Stomach smooth muscle (tissue), 2 donors: ENCODE results near the gene LAMC3.
"Not testable (repeated sequence)": the region's sequence is repeated elsewhere in the genome, so short reads cannot be mapped to it uniquely, and the experiment has no call there.

Source experiments
- H3K27ac ChIP-seq: one replicate; pipeline ENCODE4 v1.7.0; 2013; ENCODE audit warnings: mild to moderate bottlenecking, low read length, inconsistent platforms
- H3K27me3 ChIP-seq, 2 donors: one replicate each; pipeline ENCODE4 v1.7.0; 2013; ENCODE audit warnings: low read length in 2 of 2; ENCODE audit not compliant: insufficient read depth in 2 of 2, control insufficient read depth in 1 of 2
- H3K36me3 ChIP-seq, 2 donors: one replicate each; pipeline ENCODE4 v1.7.0; 2013; ENCODE audit warnings: low read length in 2 of 2; ENCODE audit not compliant: control insufficient read depth in 2 of 2, insufficient read depth in 2 of 2
- H3K4me1 ChIP-seq: one replicate; pipeline ENCODE4 v1.7.0; 2013; ENCODE audit warnings: low read length; ENCODE audit not compliant: control insufficient read depth, insufficient read depth
- H3K4me3 ChIP-seq, 2 donors: one replicate each; pipeline ENCODE4 v1.7.0; 2013; ENCODE audit warnings: low read length in 2 of 2
- H3K9ac ChIP-seq, 2 donors: one replicate each; pipeline ENCODE4 v1.7.0; 2013; ENCODE audit warnings: low read length in 2 of 2, mild to moderate bottlenecking in 1 of 2
- H3K9me3 ChIP-seq, 2 donors: one replicate each; pipeline ENCODE4 v1.7.0; 2013; ENCODE audit warnings: low read length in 2 of 2; ENCODE audit not compliant: control insufficient read depth in 2 of 2
- donor health status: healthy.
- donor health status: Pancreatic carcinoma.

LAMC3 gene

GRCh38 chr9:131031642-131032005 is 22.6 kb downstream of the LAMC3 start:
- H3K4me3 ChIP-seq: no peak overlapping the region

GRCh38 chr9:131032384-131032783 is 23.4 kb downstream of the LAMC3 start:
- Histone ChIP-seq H3K9ac (no peak overlapping the region), H3K9me3 (no peaks in the 10 kb centered on the region), H3K27ac (no peak overlapping the region), H3K4me3 (no peak overlapping the region), H3K36me3 (no peaks in the 10 kb centered on the region), H3K27me3 (peaks cover 0 to 6% of the 10 kb centered on the region in 2 donors), H3K4me1 (peaks cover 6% of the 10 kb centered on the region)

More at GRCh38 chr9:131031642-131032005, 22.6 kb downstream of the LAMC3 start:
- H3K4me1 ChIP-seq: no peaks in the 10 kb centered on the region
- no peaks in the 10 kb centered on the region for H3K36me3 ChIP-seq
- H3K27me3 ChIP-seq: peaks cover 0 to 6% of the 10 kb centered on the region in 2 donors
- no peak overlapping the region for H3K27ac ChIP-seq
- no peak overlapping the region for H3K9ac ChIP-seq
- H3K9me3 ChIP-seq: no peaks in the 10 kb centered on the region

GRCh38 chr9:131033269-131034224 is 24.6 kb downstream of the LAMC3 start:
- Histone ChIP-seq H3K9me3 (no peaks in the 10 kb centered on the region), H3K27ac (no peak overlapping the region), H3K4me3 (no peak overlapping the region), H3K36me3 (no peaks in the 10 kb centered on the region), H3K27me3 (peaks cover 0 to 6% of the 10 kb centered on the region in 2 donors), H3K4me1 (peaks cover 11% of the 10 kb centered on the region), H3K9ac (no peak overlapping the region)

- Histone ChIP-seq H3K36me3 (no peaks in the 10 kb centered on the region), H3K4me1 (peaks cover 11% of the 10 kb centered on the region), H3K9ac (no peak overlapping the region), H3K4me3 (no peak overlapping the region), H3K9me3 (no peaks in the 10 kb centered on the region), H3K27ac (no peak overlapping the region), H3K27me3 (peaks cover 0 to 6% of the 10 kb centered on the region in 2 donors)
These were observed 25.3 kb downstream of the LAMC3 start for GRCh38 chr9:131034268-131034667.

- H3K4me1 ChIP-seq: peaks cover 11% of the 10 kb centered on the region
- H3K9me3 ChIP-seq, H3K27me3 ChIP-seq, H3K27ac ChIP-seq, H3K4me3 ChIP-seq, H3K9ac ChIP-seq, H3K36me3 ChIP-seq: not testable (repeated sequence)
These were observed 25.8 kb downstream of the LAMC3 start for GRCh38 chr9:131034749-131035148.

- H3K9me3 ChIP-seq: no peaks in the 10 kb centered on the region
- H3K27me3 ChIP-seq: peaks cover 0 to 6% of the 10 kb centered on the region in 2 donors
- H3K9ac ChIP-seq: no peak overlapping the region
- no peak overlapping the region for H3K27ac ChIP-seq
- H3K4me3 ChIP-seq: no peak overlapping the region
- peaks cover 11% of the 10 kb centered on the region for H3K4me1 ChIP-seq
- H3K36me3 ChIP-seq: no peaks in the 10 kb centered on the region
These were observed 26.6 kb downstream of the LAMC3 start for GRCh38 chr9:131035548-131035947.

- Histone ChIP-seq H3K36me3 (no peaks in the 10 kb centered on the region), H3K4me1 (peaks cover 11% of the 10 kb centered on the region), H3K27me3 (peaks cover 0 to 6% of the 10 kb centered on the region in 2 donors), H3K9ac (no peak overlapping the region), H3K9me3 (no peaks in the 10 kb centered on the region), H3K27ac (no peak overlapping the region), H3K4me3 (no peak overlapping the region)
These were observed 27.1 kb downstream of the LAMC3 start for GRCh38 chr9:131036071-131036470.

GRCh38 chr9:131036529-131037334 is 27.8 kb downstream of the LAMC3 start:
- no peaks in the 10 kb centered on the region for H3K36me3 ChIP-seq
- H3K4me1 ChIP-seq: peaks cover 11% of the 10 kb centered on the region
- H3K9me3 ChIP-seq: no peaks in the 10 kb centered on the region
- no peak overlapping the region for H3K4me3 ChIP-seq
- no peak overlapping the region for H3K27ac ChIP-seq
- peaks cover 0 to 6% of the 10 kb centered on the region in 2 donors for H3K27me3 ChIP-seq
- H3K9ac ChIP-seq: no peak overlapping the region

GRCh38 chr9:131037335-131038255 is 28.6 kb downstream of the LAMC3 start:
- no peak overlapping the region for H3K27ac ChIP-seq
- H3K36me3 ChIP-seq: no peaks in the 10 kb centered on the region
- peaks cover 11% of the 10 kb centered on the region for H3K4me1 ChIP-seq
- no peaks in the 10 kb centered on the region for H3K9me3 ChIP-seq
- H3K9ac ChIP-seq: no peak overlapping the region
- H3K27me3 ChIP-seq: peaks cover 0 to 6% of the 10 kb centered on the region in 2 donors
- H3K4me3 ChIP-seq: no peak overlapping the region
